KMS-11 (cell line): ENCODE data around the gene CDCA5.

Experiments used
- H2AFZ ChIP-seq: fragments of 200-600 bp; sonication (generic); 2 replicates; pipeline ENCODE4 v1.6.1; 2016; ENCODE audit warnings: antibody characterized with exemption, mixed run types, low read depth
- H3K27ac ChIP-seq: fragments of 200-600 bp; sonication (generic); 2 replicates; pipeline ENCODE4 v1.6.1; 2016; ENCODE audit warnings: mild to moderate bottlenecking, mixed run types
- H3K27me3 ChIP-seq: fragments of 200-600 bp; sonication (generic); 2 replicates; pipeline ENCODE4 v1.6.1; 2017; ENCODE audit warnings: mild to moderate bottlenecking, low read depth, mixed run types, moderate library complexity; ENCODE audit not compliant: insufficient read depth
- H3K36me3 ChIP-seq: fragments of 200-600 bp; sonication (generic); 2 replicates; pipeline ENCODE4 v1.6.1; 2017; ENCODE audit warnings: mild to moderate bottlenecking, mixed run types; ENCODE audit not compliant: insufficient read depth
- H3K4me1 ChIP-seq: fragments of 200-600 bp; sonication (generic); 2 replicates; pipeline ENCODE4 v1.6.1; 2016; ENCODE audit warnings: mild to moderate bottlenecking, low read depth, mixed run types; ENCODE audit not compliant: poor library complexity, severe bottlenecking
- H3K4me2 ChIP-seq: fragments of 200-600 bp; sonication (generic); 2 replicates; pipeline ENCODE4 v1.7.0; 2016; ENCODE audit warnings: mild to moderate bottlenecking, mixed run types
- H3K4me3 ChIP-seq: fragments of 200-600 bp; sonication (generic); IDR thresholded peaks from 2 replicates; pipeline ENCODE4 v1.6.1; 2017; ENCODE audit warnings: low read depth, low read length, mixed read lengths; ENCODE audit not compliant: insufficient read depth
- H3K79me2 ChIP-seq: fragments of 200-600 bp; sonication (generic); 2 replicates; pipeline ENCODE4 v1.6.1; 2016; ENCODE audit warnings: low read depth, mixed run types; ENCODE audit not compliant: insufficient read depth
- H3K9ac ChIP-seq: fragments of 200-600 bp; sonication (generic); 2 replicates; pipeline ENCODE4 v1.6.1; 2016; ENCODE audit warnings: mild to moderate bottlenecking, mixed run types
- H4K20me1 ChIP-seq: fragments of 200-600 bp; sonication (generic); 2 replicates; pipeline ENCODE4 v1.6.1; 2016; ENCODE audit warnings: mild to moderate bottlenecking, mixed run types; ENCODE audit not compliant: insufficient read depth
- CTCF ChIP-seq: fragments of 200-600 bp; sonication (generic); conservative IDR thresholded peaks from 2 replicates; pipeline ENCODE4 v1.6.1; 2017; ENCODE audit warnings: low read depth, mild to moderate bottlenecking, antibody characterized with exemption, low read length, moderate library complexity, mixed read lengths

The CDCA5 gene

GRCh38 chr11:65127473-65128181, 43.8 kb upstream of the CDCA5 start:
- Histone ChIP-seq H2AFZ (no peak overlapping the region), H3K9ac (no peak overlapping the region), H3K4me2 (no peak overlapping the region), H3K79me2 (peaks cover 19% of the 10 kb centered on the region), H3K27ac (no peak overlapping the region), H3K27me3 (no peaks in the 10 kb centered on the region), H3K4me1 (peaks cover 20% of the 10 kb centered on the region), H4K20me1 (no peaks in the 10 kb centered on the region), H3K4me3 (no peak overlapping the region), H3K36me3 (no peaks in the 10 kb centered on the region; the same call in 1 of the 2 replicates)
- TF ChIP-seq CTCF, result no peak

DNA sequence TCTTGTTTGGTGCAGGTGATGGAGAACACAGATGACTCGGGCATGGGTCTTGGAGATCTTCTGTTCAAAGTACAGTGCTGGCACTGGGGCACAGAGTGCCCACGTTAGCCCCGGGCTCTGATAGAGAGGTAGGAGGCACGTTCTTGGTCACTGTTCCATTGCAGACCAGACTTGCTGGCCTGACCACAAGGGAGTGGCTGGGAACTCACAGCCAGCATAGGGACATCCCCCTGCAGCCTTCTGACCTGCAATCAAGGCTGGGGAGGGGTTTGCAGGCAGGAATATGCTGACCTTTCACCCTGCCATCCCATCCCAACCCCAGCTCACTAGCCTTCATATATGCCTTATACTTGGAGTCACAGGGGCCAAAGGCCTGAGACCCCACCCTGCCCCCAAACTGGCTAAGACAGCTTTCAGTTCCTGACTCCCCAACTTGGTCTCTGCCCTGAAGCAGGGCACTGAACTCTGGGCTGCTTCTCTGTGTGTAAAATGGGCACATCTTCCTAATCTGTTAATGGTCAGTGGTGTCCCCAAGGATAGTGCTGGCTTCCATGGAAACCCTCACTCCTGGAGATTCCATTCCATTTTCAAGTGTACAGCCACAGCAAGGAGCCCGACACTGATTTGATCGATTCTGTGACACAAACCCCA, 42.9 kb upstream of the CDCA5 start:
- H3K79me2 ChIP-seq, result peaks cover 21% of the 10 kb centered on the region
- H3K27me3 ChIP-seq, result no peaks in the 10 kb centered on the region
- no peak overlapping the region for H3K4me3 ChIP-seq
- peaks cover 13% of the 10 kb centered on the region for H3K4me1 ChIP-seq
- no peak overlapping the region for H3K4me2 ChIP-seq
- H3K36me3 ChIP-seq, result no peaks in the 10 kb centered on the region; the same call in 1 of the 2 replicates
- no peak overlapping the region for H3K27ac ChIP-seq
- H4K20me1 ChIP-seq, result no peaks in the 10 kb centered on the region
- no peak for TF ChIP-seq CTCF
- no peak overlapping the region for H3K9ac ChIP-seq
- no peak overlapping the region for H2AFZ ChIP-seq

- H2AFZ ChIP-seq, result no peak overlapping the region
- TF ChIP-seq CTCF, result no peak
- H3K4me1 ChIP-seq, result peaks cover 20% of the 10 kb centered on the region
- no peaks in the 10 kb centered on the region for H3K27me3 ChIP-seq
- H3K27ac ChIP-seq, result no peak overlapping the region
- peaks cover 35% of the 10 kb centered on the region for H3K79me2 ChIP-seq
- no peaks in the 10 kb centered on the region; the same call in 1 of the 2 replicates for H3K36me3 ChIP-seq
- no peak overlapping the region for H3K4me3 ChIP-seq
- H3K4me2 ChIP-seq, result no peak overlapping the region
- no peaks in the 10 kb centered on the region for H4K20me1 ChIP-seq
- H3K9ac ChIP-seq, result no peak overlapping the region
Observed at GRCh38 chr11:65125197-65126056, 41.6 kb upstream of the CDCA5 start.

DNA sequence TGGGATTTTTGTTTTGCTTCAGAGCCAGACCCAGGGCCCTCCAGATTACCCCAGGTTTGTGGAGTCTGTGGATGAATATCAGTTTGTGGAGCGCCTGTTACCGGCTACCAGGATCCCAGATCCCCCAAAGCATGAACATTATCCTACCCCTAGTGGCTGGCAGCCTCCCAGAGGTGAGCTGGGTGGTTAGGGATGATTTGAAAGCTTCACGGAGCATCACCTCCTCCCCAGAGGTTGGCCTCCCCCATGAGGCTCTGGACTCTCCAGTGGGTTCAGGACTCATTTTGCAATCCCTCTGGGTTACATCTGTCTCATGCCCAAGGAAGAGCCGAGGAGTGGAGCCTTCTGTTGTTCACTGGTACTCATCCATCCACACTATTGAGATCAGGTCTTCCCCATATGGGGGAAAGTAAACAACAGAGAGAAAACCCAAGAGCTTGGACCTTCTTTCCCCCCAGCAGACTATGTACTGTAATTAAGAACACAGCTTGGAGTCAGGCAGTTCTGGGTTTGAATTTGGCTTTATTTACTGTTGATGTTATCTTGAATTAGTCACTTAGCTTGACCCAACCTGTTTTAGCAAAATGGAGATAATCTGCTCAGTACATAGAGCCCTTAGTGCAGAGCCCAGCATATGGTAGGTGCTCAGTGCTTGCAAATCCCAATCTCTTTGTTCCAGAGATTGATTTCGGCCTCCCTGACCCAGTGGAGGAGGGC, 40.8 kb upstream of the CDCA5 start:
- TF ChIP-seq CTCF, result no peak
- H3K27ac ChIP-seq, result no peak overlapping the region
- H3K9ac ChIP-seq, result no peak overlapping the region

More for the DNA sequence above, 40.8 kb upstream of the CDCA5 start:
- Histone ChIP-seq H3K27me3 (no peaks in the 10 kb centered on the region), H3K36me3 (no peaks in the 10 kb centered on the region; the same call in 1 of the 2 replicates), H3K4me1 (peaks cover 28% of the 10 kb centered on the region), H3K4me2 (no peak overlapping the region), H4K20me1 (no peaks in the 10 kb centered on the region), H2AFZ (no peak overlapping the region), H3K79me2 (peaks cover 42% of the 10 kb centered on the region), H3K4me3 (no peak overlapping the region)
